HG03060 (cell line): ENCODE results near the gene GFOD1.
"Not testable (repeated sequence)": the region's sequence is repeated elsewhere in the genome, so short reads cannot be mapped to it uniquely, and the experiment has no call there.

ENCODE experiments used
- ATAC-seq: cut with Tn5 transposase; IDR thresholded peaks from one replicate; pipeline ENCODE4 v1.9.1; 2021; ENCODE audit warnings: low read depth, moderate number of reproducible peaks; ENCODE audit not compliant: unreplicated experiment

Gene GFOD1

GRCh38 chr6:13447949-13448724 is 39.3 kb downstream of the GFOD1 start:
- ATAC-seq = no peak

GRCh38 chr6:13446381-13446780 is 41.0 kb downstream of the GFOD1 start:
- no peak for ATAC-seq

GRCh38 chr6:13445744-13446115 is 41.7 kb downstream of the GFOD1 start:
- no peak for ATAC-seq

GRCh38 chr6:13445005-13445743 is 42.2 kb downstream of the GFOD1 start:
- no peak for ATAC-seq

- ATAC-seq = no peak
These were observed 42.8 kb downstream of the GFOD1 start for GRCh38 chr6:13444604-13445003.

- not testable (repeated sequence) for ATAC-seq
These were observed 43.4 kb downstream of the GFOD1 start for GRCh38 chr6:13443978-13444377.

- no peak for ATAC-seq
These were observed 45.6 kb downstream of the GFOD1 start for GRCh38 chr6:13441778-13442177.

- no peak for ATAC-seq
These were observed 47.8 kb downstream of the GFOD1 start for GRCh38 chr6:13439644-13440043.

- ATAC-seq = no peak
These were observed 49.3 kb downstream of the GFOD1 start for GRCh38 chr6:13438126-13438525.

GRCh38 chr6:13437218-13437996 is 50.0 kb downstream of the GFOD1 start:
- no peak for ATAC-seq

GRCh38 chr6:13436399-13437217 is 50.8 kb downstream of the GFOD1 start:
- no peak for ATAC-seq

- no peak for ATAC-seq
These were observed 51.7 kb downstream of the GFOD1 start for GRCh38 chr6:13435477-13436246.

GRCh38 chr6:13434777-13435176 is 52.6 kb downstream of the GFOD1 start:
- ATAC-seq = no peak

GRCh38 chr6:13434135-13434775 is 53.1 kb downstream of the GFOD1 start:
- not testable (repeated sequence) for ATAC-seq

- no peak for ATAC-seq
These were observed 53.7 kb downstream of the GFOD1 start for GRCh38 chr6:13433709-13434121.

GRCh38 chr6:13432526-13433184 is 54.7 kb downstream of the GFOD1 start:
- ATAC-seq = no peak

GRCh38 chr6:13431861-13432465 is 55.4 kb downstream of the GFOD1 start:
- ATAC-seq = no peak

GRCh38 chr6:13431059-13431656 is 56.2 kb downstream of the GFOD1 start:
- no peak for ATAC-seq
